GM12878 (cell line): Measurements from ENCODE around the gene SPTA1. TPM values are rescaled to one million over a fixed set of nuclear protein-coding genes. Genes with fewer than 3 reads are reported as not detected.

ENCODE experiments used
- ATAC-seq: fragments of 200-7000 bp; cut with Tn5 transposase; 3 replicates; pipeline ENCODE4 v1.9.1; 2020; ENCODE audit warnings: mild to moderate bottlenecking, moderate library complexity
- BruUV-seq: library from RNA; stranded (reverse); fragments of 400-500 nt; replicated peaks from 2 replicates; lab custom pipeline; 2021; lab: Mats Ljungman, UMichigan
- CTCF ChIA-PET: fragments of 300-600 bp; sonication (Branson Sonifier 250); formaldehyde crosslinking; extraction: SDS; loops from one replicate; lab custom pipeline; 2021; ENCODE audit warnings: inconsistent platforms; lab: Yijun Ruan, JAX
- POLR2A ChIA-PET: fragments of 350-600 bp; formaldehyde crosslinking; extraction: SDS; loops from one replicate; lab custom pipeline; 2021; ENCODE audit warnings: inconsistent platforms; lab: Charles Lee
- RAD21 ChIA-PET: fragments of 300-600 bp; sonication (Branson Sonifier 250); formaldehyde crosslinking; loops from one replicate; lab custom pipeline; 2023; ENCODE audit warnings: antibody characterized with exemption; ENCODE audit not compliant: unreplicated experiment; lab: Charles Lee
- SMC1A ChIA-PET: fragments of 300-600 bp; sonication (Branson Sonifier 250); formaldehyde crosslinking; loops from one replicate; lab custom pipeline; 2023; ENCODE audit not compliant: unreplicated experiment, uncharacterized antibody; lab: Charles Lee
- DNase-seq: peaks from one replicate; pipeline ENCODE4 v3.0.0-alpha.2; 2011; ENCODE audit warnings: low read depth, low spot score
- FAIRE-seq: peaks from 3 replicates; lab custom pipeline; 2011; peaks lifted over from hg19 to GRCh38; lab: Jason Lieb, UNC
- H2AFZ ChIP-seq: 2 replicates; pipeline ENCODE4 v1.6.0; 2011; ENCODE audit warnings: low read depth, low read length, control low read depth; ENCODE audit not compliant: control insufficient read depth
- H3K27ac ChIP-seq: 2 replicates; pipeline ENCODE4 v1.5.1; 2011; ENCODE audit warnings: control low read depth; ENCODE audit not compliant: control insufficient read depth, insufficient read depth
- H3K27me3 ChIP-seq, 2 experiments: replicated peaks in 1 of 2; 2 replicates each; pipeline versions ENCODE4 v1.6.0 to v1.6.1; 2011; ENCODE audit warnings: low read length in 1 of 2; ENCODE audit not compliant: control insufficient read depth in 2 of 2, insufficient read depth in 2 of 2
- H3K36me3 ChIP-seq, 2 experiments: 2 replicates each; pipeline ENCODE4 v1.5.1; 2011; ENCODE audit warnings: low read length in 1 of 2; ENCODE audit not compliant: control insufficient read depth in 2 of 2, insufficient read depth in 2 of 2
- H3K4me1 ChIP-seq: 2 replicates; pipeline ENCODE4 v1.6.1; 2011; ENCODE audit warnings: mild to moderate bottlenecking, low read length, moderate library complexity, mixed read lengths; ENCODE audit not compliant: control insufficient read depth, insufficient read depth
- H3K4me2 ChIP-seq: 2 replicates; pipeline ENCODE4 v1.6.0; 2011; ENCODE audit warnings: control low read depth; ENCODE audit not compliant: control insufficient read depth, insufficient read depth
- H3K4me3 ChIP-seq: fragments of 200-600 bp; sonication (generic); 2 replicates; pipeline ENCODE4 v1.5.1; 2016
- H3K79me2 ChIP-seq: 2 replicates; pipeline ENCODE4 v1.6.0; 2011; ENCODE audit warnings: low read length; ENCODE audit not compliant: control insufficient read depth, insufficient read depth
- H3K9ac ChIP-seq: 2 replicates; pipeline ENCODE4 v1.8.0; 2011; ENCODE audit warnings: low read length, control low read depth, mixed read lengths; ENCODE audit not compliant: control insufficient read depth, insufficient read depth
- H3K9me3 ChIP-seq: replicated peaks from 3 replicates; pipeline ENCODE4 v1.5.1; 2011; ENCODE audit warnings: mild to moderate bottlenecking, low read length; ENCODE audit not compliant: control insufficient read depth, insufficient read depth
- H4K20me1 ChIP-seq: 2 replicates; pipeline ENCODE4 v1.6.0; 2011; ENCODE audit not compliant: control insufficient read depth, insufficient read depth
- ASH2L ChIP-seq: fragments of 300-600, 200-600 bp; sonication (generic); IDR thresholded peaks from 2 replicates; pipeline ENCODE4 v1.6.1; 2017; ENCODE audit warnings: low read depth, mild to moderate bottlenecking, borderline replicate concordance
- ATF2 ChIP-seq: IDR thresholded peaks from 2 replicates; pipeline ENCODE4 v1.6.1; 2012; ENCODE audit warnings: low read length, inconsistent platforms
- CEBPZ ChIP-seq: fragments of 150-350 bp; IDR thresholded peaks from 2 replicates; pipeline ENCODE4 v1.6.1; 2016; ENCODE audit warnings: low read depth, low read length
- EZH2 ChIP-seq: IDR thresholded peaks from 2 replicates; pipeline ENCODE4 v1.6.1; 2012; ENCODE audit warnings: low read depth, mild to moderate bottlenecking, control low read depth, inconsistent platforms, low read length, borderline replicate concordance; ENCODE audit not compliant: control insufficient read depth
- HDGF ChIP-seq: fragments of 450-650 bp; IDR thresholded peaks from 2 replicates; pipeline ENCODE4 v1.6.1; 2016; ENCODE audit warnings: antibody characterized with exemption
- IRF5 ChIP-seq: fragments of 450-650 bp; IDR thresholded peaks from 2 replicates; pipeline ENCODE4 v1.6.1; 2017; ENCODE audit warnings: borderline replicate concordance
- MAX ChIP-seq: IDR thresholded peaks from 2 replicates; pipeline ENCODE4 v1.6.1; 2012; ENCODE audit warnings: low read depth, low read length, improper control_type of control experiment
- MEF2A ChIP-seq: IDR thresholded peaks from 2 replicates; pipeline ENCODE4 v1.6.1; 2011; ENCODE audit warnings: low read depth, mild to moderate bottlenecking, low read length, moderate library complexity; ENCODE audit not compliant: insufficient read depth
- TAF1 ChIP-seq: IDR thresholded peaks from 2 replicates; pipeline ENCODE4 v1.6.1; 2011; ENCODE audit warnings: mild to moderate bottlenecking, low read depth, low read length, borderline replicate concordance
- TCF12 ChIP-seq: IDR thresholded peaks from 2 replicates; pipeline ENCODE4 v1.6.1; 2011; ENCODE audit warnings: low read depth, mild to moderate bottlenecking, low read length
- ZNF592 ChIP-seq: fragments of 450-650 bp; IDR thresholded peaks from 2 replicates; pipeline ENCODE4 v1.6.1; 2017; ENCODE audit warnings: mild to moderate bottlenecking, moderate library complexity
- WGBS: methylation state at CpG from one replicate; pipeline ENCODE4 v1.1.6; 2016; ENCODE audit warnings: low lambda C conversion rate; ENCODE audit not compliant: insufficient replicate concordance, insufficient coverage; ENCODE audit errors: missing lambda C conversion rate; 5-methylcytosine and 5-hydroxymethylcytosine counted together
- in situ Hi-C: fragments of 300-500 bp; cut with MboI; formaldehyde crosslinking; loops from 9 replicates; pipeline ENCODE4 v1.14.3; 2018; ENCODE audit warnings: mixed read lengths
- intact Hi-C: fragments of 100-400 bp; cut with micrococcal nuclease; formaldehyde crosslinking; loops from one replicate; pipeline ENCODE4 v1.14.2; 2022; ENCODE audit not compliant: unreplicated experiment
- polyA plus RNA-seq, 11 experiments: library from polyadenylated mRNA; depleted of rRNA in 4 of 11; unstranded in 6 of 11; stranded (reverse) in 5 of 11; fragments of >200 nt; fragmentation: Nextera tagmentation in 4 of 11; fragmentation: Illumina TruSeq in 1 of 11; extraction: Ambion mirVana in 4 of 11; extraction: Trizol in 1 of 11; gene quantifications; 1 replicate in 1 of 11; 2 replicates in 10 of 11; pipeline versions ENCODE4 v1.2.1 to v1.2.3, GENCODE V29; 2011 to 2016; ENCODE audit warnings: inconsistent platforms in 2 of 11, missing spikeins in 2 of 11, low read depth in 1 of 11
- total RNA-seq, 4 experiments: library from RNA; depleted of rRNA in 3 of 4; stranded (reverse); fragments of >200 nt in 3 of 4; fragmentation: Illumina TruSeq in 1 of 4; extraction: Trizol in 1 of 4; gene quantifications; 2 replicates each; pipeline versions ENCODE4 v1.2.1 to v1.2.3, GENCODE V29; 2013 to 2021

SPTA1 gene
- total and polyA plus RNA-seq, 10 of the 15 experiments (the other 5 are each of a cell fraction or from before 2014, with no cell fraction given), result under 0.01 to 0.21 (median 0.12) TPM; not detected in 5

GRCh38 chr1:158654086-158654485 lies 32.4 kb downstream of the SPTA1 start (continued):
- TF ChIP-seq CEBPZ (no peak), ATF2 (no peak), HDGF (no peak), ASH2L (no peak), MAX (no peak)

- Histone ChIP-seq H3K4me1 (no peaks in the 10 kb centered on the region), H3K27ac (no peak overlapping the region), H3K9ac (no peak overlapping the region), H3K36me3 (no peaks in the 10 kb centered on the region), H3K27me3 (no peaks in the 10 kb centered on the region), H3K79me2 (no peaks in the 10 kb centered on the region), H2AFZ (no peak overlapping the region), H3K4me3 (no peak overlapping the region), H4K20me1 (no peaks in the 10 kb centered on the region), H3K9me3 (no peaks in the 10 kb centered on the region), H3K4me2 (no peak overlapping the region)
- RAD21 ChIA-PET, result no interaction called here
- no peak for FAIRE-seq
- ATAC-seq, result no peak
- no TSS peak for BruUV-seq
- intact Hi-C loops, result loop anchor here (10.0 kb wide), 1 partner anchor 342 kb away; no protein-coding TSS in a partner anchor
- POLR2A ChIA-PET, result no interaction called here
- DNase-seq, result no peak
- in situ Hi-C loops, result no loop called here
- WGBS, result 76% methylated on average over 7 of the region's 7 CpGs
- SMC1A ChIA-PET, result no interaction called here
- CTCF ChIA-PET, result no interaction called here
- TF ChIP-seq ZNF592, result no peak
- no peak for TF ChIP-seq IRF5
- TF ChIP-seq MEF2A, result no peak
- no peak for TF ChIP-seq TCF12
- no peak for TF ChIP-seq EZH2
- TF ChIP-seq TAF1, result no peak
Measured at GRCh38 chr1:158652721-158653334, 33.7 kb downstream of the SPTA1 start.
